Body of pancreas (tissue), 4 donors: Measurements from ENCODE around the gene VPS18. TPM values are rescaled to one million over a fixed set of nuclear protein-coding genes. Genes with fewer than 3 reads are reported as not detected.
A peak's percentile ranks its signal among the peaks of the same experiment; 100 is the strongest.

Experiments
- ATAC-seq: fragments of 150-250 bp; one replicate; pipeline ENCODE4 v1.9.1; 2016
- DNase-seq, 4 donors: peaks; one replicate each; pipeline ENCODE4 v3.0.0-alpha.2; 2019
- H3K27ac ChIP-seq, 4 donors: fragments of 200-600 bp; sonication (generic); 1 replicate in 3 of 4; 2 replicates in 1 of 4; pipeline versions ENCODE4 v1.5.1 to v1.6.1; 2016 to 2019; ENCODE audit warnings: mild to moderate bottlenecking in 1 of 4, mixed read lengths in 1 of 4, moderate library complexity in 1 of 4
- H3K27me3 ChIP-seq, 2 donors: fragments of 200-600 bp; sonication (generic); one replicate each; pipeline ENCODE4 v1.6.0; 2016; ENCODE audit warnings: mild to moderate bottlenecking in 1 of 2
- H3K36me3 ChIP-seq, 2 donors: fragments of 200-600 bp; sonication (generic); replicated peaks in 1 of 2; 2 replicates each; pipeline ENCODE4 v1.5.1; 2016; ENCODE audit warnings: low read depth in 2 of 2; ENCODE audit not compliant: insufficient read depth in 1 of 2
- H3K4me1 ChIP-seq: fragments of 200-600 bp; sonication (generic); one replicate; pipeline ENCODE4 v1.6.0; 2016
- H3K4me3 ChIP-seq, 2 donors: fragments of 200-600 bp; sonication (generic); 1 replicate in 1 of 2; 2 replicates in 1 of 2; pipeline ENCODE4 v1.5.1; 2016 to 2019
- H3K9me3 ChIP-seq, 3 donors: fragments of 200-600 bp; sonication (generic); 1 replicate in 2 of 3; 2 replicates in 1 of 3; pipeline ENCODE4 v1.5.1; 2016
- CTCF ChIP-seq, 7 experiments: fragments of 450-650 bp in 4 of 7; fragments of 200-600 bp in 3 of 7; sonication (generic) in 3 of 7; IDR thresholded peaks; one replicate each; pipeline ENCODE4 v1.5.1; 2016 to 2019; ENCODE audit warnings: antibody characterized with exemption in 7 of 7
- POLR2A ChIP-seq, 3 donors: fragments of 450-650 bp; IDR thresholded peaks; one replicate each; pipeline ENCODE4 v1.6.1; 2016; ENCODE audit warnings: antibody characterized with exemption in 3 of 3, mild to moderate bottlenecking in 2 of 3
- WGBS, 2 donors: methylation state at CpG; one replicate each; pipeline ENCODE4 v1.1.5; 2017; 5-methylcytosine and 5-hydroxymethylcytosine counted together
- intact Hi-C: fragments of 100-400 bp; cut with DNase I; formaldehyde crosslinking; loops from one replicate; pipeline ENCODE4 v1.15.1; 2023
- total RNA-seq, 2 donors: library from RNA; depleted of rRNA; stranded (reverse); fragments of >200 nt; gene quantifications; one replicate each; pipeline ENCODE4 v1.1.0, GENCODE V29; 2016

Gene VPS18
- total RNA-seq, 2 donors from 2014 or later: 10.9 to 14.8 TPM

- no peaks in the 10 kb centered on the region for H3K36me3 ChIP-seq
- WGBS, 2 donors: 66% methylated on average over 10 of the region's 10 CpGs
- no peak overlapping the region for H3K27ac ChIP-seq
These were observed 28.4 kb downstream of the VPS18 start for GRCh38 chr15:40922608-40923005.

GRCh38 chr15:40923551-40923950 is 29.3 kb downstream of the VPS18 start:
- TF ChIP-seq CTCF (IDR thresholded peaks at IDR 0.05) (no peak), POLR2A (IDR thresholded peaks at IDR 0.05) (no peak)
- Histone ChIP-seq H3K9me3 (no peaks in the 10 kb centered on the region), H3K36me3 (no peaks in the 10 kb centered on the region), H3K27me3 (peaks cover 0 to 25% of the 10 kb centered on the region in 2 donors), H3K4me1 (peaks cover 31% of the 10 kb centered on the region), H3K4me3 (no peak overlapping the region), H3K27ac (no peak overlapping the region)
- ATAC-seq (no peak), DNase-seq (no peak)
- intact Hi-C loops: no loop called here
- 91 to 93% methylated on average over 4 to 9 of the region's 9 CpGs for WGBS, 2 donors

More at GRCh38 chr15:40922608-40923005, 28.4 kb downstream of the VPS18 start:
- TF ChIP-seq CTCF (IDR thresholded peaks at IDR 0.05): no peak
- TF ChIP-seq POLR2A (IDR thresholded peaks at IDR 0.05): no peak
- DNase-seq (no peak), ATAC-seq (no peak)
- H3K27me3 ChIP-seq: peaks cover 0 to 19% of the 10 kb centered on the region in 2 donors
- peaks cover 22% of the 10 kb centered on the region for H3K4me1 ChIP-seq
- H3K4me3 ChIP-seq: no peak overlapping the region
- no peaks in the 10 kb centered on the region for H3K9me3 ChIP-seq
- intact Hi-C loops: no loop called here

- WGBS, 2 donors: 17 to 38% methylated on average over 18 to 28 of the region's 30 CpGs
- DNase-seq (no peak), ATAC-seq (no peak)
- Histone ChIP-seq H3K27ac (no peak overlapping the region), H3K4me3 (no peak overlapping the region), H3K9me3 (no peaks in the 10 kb centered on the region), H3K27me3 (peaks cover 0 to 29% of the 10 kb centered on the region in 2 donors), H3K4me1 (peaks cover 50% of the 10 kb centered on the region), H3K36me3 (no peaks in the 10 kb centered on the region)
- intact Hi-C loops: no loop called here
- TF ChIP-seq CTCF (IDR thresholded peaks at IDR 0.05): no peak
- no peak for TF ChIP-seq POLR2A (IDR thresholded peaks at IDR 0.05)
These were observed 31.2 kb downstream of the VPS18 start for GRCh38 chr15:40925495-40925862.

GRCh38 chr15:40925863-40926658 is 31.8 kb downstream of the VPS18 start:
- intact Hi-C loops: no loop called here
- Histone ChIP-seq H3K27me3 (peaks cover 0 to 30% of the 10 kb centered on the region in 2 donors), H3K4me1 (peaks cover 56% of the 10 kb centered on the region), H3K27ac (no peak overlapping the region), H3K4me3 (no peak overlapping the region), H3K36me3 (no peaks in the 10 kb centered on the region), H3K9me3 (no peaks in the 10 kb centered on the region)
- WGBS, 2 donors: 4 to 9% methylated on average over 14 to 61 of the region's 61 CpGs
- DNase-seq: peak in 1 of 4 donors; percentile 31
- TF ChIP-seq CTCF (IDR thresholded peaks at IDR 0.05): no peak
- no peak for ATAC-seq
